Tongue (tissue), 2 donors: Measurements from ENCODE around the gene IFIT1B. TPM values are rescaled to one million over a fixed set of nuclear protein-coding genes. Genes with fewer than 3 reads are reported as not detected.
"Not testable (repeated sequence)": the region's sequence is repeated elsewhere in the genome, so short reads cannot be mapped to it uniquely, and the experiment has no call there.

ENCODE experiments used
- DNase-seq: peaks from one replicate; pipeline ENCODE4 v3.0.0-alpha.2; 2015
- total RNA-seq: library from RNA; depleted of rRNA; stranded (reverse); fragments of >200 nt; gene quantifications from one replicate; pipeline ENCODE4 v1.2.3, GENCODE V29; 2014

The IFIT1B gene
- total RNA-seq, 1 donor from 2014 or later, result 0.92 TPM

- DNase-seq, result no peak
Observed at GRCh38 chr10:89382757-89383156, 4.9 kb downstream of the IFIT1B start.

DNA sequence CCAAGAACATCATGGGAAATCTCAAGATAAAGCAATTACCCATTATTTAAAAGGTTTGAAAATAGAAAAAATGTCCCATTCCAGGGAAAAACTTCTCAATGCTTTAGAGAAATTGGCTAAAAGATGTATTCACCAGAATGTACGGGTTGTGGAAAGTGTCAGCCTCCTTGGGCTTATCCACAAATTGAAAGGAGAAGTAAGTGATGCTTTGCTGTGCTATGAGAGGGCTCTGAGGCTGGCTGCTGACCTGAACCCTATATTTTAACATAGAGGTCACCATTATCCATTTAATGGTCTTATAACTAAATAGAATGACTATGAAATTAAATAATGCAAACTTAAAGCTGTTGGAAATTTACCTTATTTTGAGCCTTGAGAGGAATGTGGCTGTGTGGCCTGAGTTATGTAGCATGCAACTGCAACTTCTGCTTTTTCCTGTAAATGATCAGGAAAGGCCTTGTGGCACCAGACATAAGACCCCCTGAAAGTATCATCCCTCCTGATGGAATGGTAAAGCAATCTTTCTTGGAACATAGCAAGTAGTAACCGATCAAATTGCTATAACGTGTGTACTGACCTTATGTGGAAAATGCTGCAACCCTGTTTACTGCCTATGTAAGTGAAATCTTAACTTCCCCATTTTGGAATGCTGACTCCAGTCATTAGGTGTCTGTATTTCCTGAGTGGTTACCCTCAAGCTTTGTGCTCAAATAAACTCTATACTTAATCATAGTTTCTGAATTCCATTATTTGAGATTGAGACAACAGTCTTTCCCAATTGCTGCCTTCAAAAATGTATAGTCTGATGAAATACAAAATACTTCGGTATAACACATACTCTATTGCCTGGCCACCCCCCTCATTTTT lies 6.9 kb downstream of the IFIT1B start:
- DNase-seq, result no peak

- no peak for DNase-seq
Observed at GRCh38 chr10:89388806-89389205, 10.9 kb downstream of the IFIT1B start.

DNA sequence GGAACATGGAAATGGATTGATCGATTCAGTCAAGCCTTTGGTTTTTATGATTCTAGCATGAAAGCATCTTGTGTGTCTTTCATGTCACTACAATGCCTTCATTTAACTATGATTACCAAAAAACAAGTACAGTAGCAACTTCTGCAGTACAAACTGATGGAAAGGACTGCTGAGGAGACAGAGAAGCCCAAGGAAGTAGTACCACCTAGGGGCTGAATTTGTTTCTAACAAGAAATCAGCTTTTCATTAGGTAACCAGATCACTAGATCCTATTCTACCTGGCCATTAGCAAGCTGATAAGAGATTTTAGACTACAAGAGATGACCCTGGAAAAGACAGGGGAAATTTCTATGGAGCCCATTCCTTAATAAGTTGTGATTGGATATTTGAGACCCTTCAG lies 11.4 kb downstream of the IFIT1B start:
- DNase-seq, result peak; percentile 47

DNA sequence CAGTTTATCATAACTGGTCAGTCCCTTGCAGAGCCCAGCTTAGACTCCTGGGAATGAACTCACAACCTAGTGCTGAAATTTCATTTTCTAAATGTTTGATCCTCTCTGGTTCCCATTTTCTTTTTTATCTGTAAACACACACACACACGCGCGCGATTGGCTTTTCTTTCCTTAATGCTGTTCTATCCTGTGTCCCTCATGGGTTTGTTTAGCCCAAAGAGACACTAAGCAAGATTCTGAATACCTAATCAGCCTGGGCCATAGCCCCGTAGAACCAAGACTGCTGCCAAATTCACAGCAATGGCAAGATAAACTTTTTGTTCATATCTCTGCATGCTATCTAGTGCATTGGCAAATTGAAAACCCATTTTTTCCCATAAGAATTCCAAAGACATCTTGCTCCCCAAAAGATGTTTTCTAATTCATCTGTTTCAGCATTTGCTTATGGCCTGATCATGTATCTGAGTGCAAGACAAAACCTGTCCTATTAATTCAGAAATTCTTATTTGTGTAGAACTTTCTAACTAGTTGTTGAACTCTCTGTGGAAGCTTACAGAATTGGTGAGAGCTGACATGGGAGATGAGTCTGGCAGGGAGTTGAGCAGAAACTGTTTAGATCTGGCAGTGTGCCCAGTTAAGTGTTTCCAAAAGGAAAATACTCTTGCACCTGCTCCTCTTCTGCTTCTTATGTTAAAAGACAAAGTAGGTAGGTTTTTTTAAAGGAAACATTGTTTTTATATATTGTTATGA lies 12.8 kb downstream of the IFIT1B start:
- peak; percentile 85 for DNase-seq

DNA sequence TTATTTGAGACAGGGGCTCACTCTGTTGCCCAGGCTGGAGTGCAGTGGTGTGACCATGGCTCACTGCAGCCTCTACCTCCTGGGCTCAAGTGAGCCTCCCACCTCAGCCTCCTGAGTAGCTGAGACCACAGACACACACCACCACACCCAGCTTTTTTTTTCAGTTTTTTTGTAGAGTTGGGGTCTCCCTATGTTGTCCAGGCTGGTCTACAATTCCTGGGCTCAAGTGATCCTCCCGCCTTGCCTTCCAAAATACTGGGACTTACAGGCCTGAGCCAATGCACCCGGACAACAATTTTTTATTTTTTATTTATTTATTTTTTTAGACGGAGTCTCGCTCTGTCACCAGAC lies 13.3 kb downstream of the IFIT1B start:
- DNase-seq, result not testable (repeated sequence)

DNA sequence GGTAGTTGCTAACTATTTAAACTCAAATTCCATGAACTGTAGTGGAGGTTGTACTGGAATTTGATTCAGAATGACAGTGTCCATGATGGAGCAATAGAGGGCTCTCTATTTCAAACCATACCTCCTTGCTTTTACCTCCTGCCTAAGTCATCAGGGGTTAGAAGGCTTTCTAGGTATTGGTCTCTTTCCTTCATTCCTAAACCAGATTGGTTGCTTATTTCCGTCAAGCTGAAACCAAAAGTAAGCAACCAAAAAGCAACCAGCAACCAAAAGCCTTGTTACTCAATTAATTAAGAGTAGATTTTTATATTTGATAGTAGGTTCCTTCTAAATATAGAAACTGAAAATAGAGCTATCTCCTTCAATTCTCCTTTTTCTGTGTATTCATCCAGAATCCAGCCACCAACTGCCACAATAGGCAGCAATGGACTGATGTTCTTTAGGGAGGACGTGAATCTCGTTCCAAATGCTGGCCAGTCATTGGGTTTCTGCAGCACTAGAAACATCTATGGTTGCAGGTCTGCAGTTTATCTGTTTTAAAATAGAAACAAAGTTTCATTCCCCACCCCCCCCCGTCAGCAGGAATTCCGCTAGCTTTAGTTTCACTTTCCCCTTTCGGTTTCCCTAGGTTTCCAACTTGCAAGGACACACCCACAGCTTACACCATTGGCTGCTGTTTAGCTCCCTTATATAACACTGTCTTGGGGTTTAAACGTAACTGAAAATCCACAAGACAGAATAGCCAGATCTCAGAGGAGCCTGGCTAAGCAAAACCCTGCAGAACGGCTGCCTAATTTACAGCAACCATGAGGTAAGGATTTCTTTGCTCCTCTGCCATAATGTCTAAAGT lies 14.3 kb downstream of the IFIT1B start, which contains the start of gene IFIT1:
Gene IFIT1 (plus strand): TSS at position 717 of the 850 bp plus-strand sequence. CDS start 90 bp downstream, at position 807.
- DNase-seq, result peak; percentile 93

GRCh38 chr10:89392974-89393373 lies 15.1 kb downstream of the IFIT1B start:
- DNase-seq, result peak; percentile 44

DNA sequence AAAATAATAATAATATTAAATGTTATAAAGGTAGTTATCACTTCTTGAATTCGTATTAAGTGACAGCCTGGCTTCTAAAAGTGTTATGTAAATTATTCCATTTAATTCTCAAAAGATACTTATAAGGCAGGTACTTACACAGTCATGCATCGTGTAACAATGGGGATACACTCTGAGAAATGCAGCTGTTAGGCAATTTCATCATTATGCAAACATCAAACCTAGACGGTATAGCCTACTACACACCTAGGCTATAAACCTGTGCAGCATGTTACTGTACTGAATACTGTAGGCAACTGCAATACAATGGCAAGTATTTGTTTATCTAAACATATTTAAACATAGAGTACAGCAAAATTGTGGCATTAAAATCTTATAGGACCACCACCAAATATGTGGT lies 16.0 kb downstream of the IFIT1B start:
- no peak for DNase-seq

DNA sequence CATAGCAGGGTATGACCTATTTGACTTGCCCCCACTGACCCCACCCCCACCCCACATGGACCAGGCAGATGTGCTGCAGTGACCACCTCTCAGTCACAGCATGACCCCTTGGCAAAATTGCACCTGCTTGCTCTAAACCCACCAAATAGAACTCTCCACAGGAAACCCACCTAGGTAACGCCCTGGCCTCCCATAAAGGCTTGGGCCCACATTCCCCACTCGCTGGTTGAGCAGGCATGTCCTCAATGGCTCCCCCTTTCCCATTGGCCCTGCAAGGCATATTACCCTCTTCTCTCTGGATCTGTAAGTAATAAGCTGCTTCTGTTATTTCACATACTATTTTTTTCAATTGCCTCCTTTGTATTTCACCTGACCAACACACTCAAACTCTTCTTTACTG lies 17.3 kb downstream of the IFIT1B start:
- no peak for DNase-seq

GRCh38 chr10:89398003-89398749 lies 20.3 kb downstream of the IFIT1B start:
- DNase-seq, result peak; percentile 52

- no peak for DNase-seq
Observed at GRCh38 chr10:89399956-89400355, 22.1 kb downstream of the IFIT1B start.

DNA sequence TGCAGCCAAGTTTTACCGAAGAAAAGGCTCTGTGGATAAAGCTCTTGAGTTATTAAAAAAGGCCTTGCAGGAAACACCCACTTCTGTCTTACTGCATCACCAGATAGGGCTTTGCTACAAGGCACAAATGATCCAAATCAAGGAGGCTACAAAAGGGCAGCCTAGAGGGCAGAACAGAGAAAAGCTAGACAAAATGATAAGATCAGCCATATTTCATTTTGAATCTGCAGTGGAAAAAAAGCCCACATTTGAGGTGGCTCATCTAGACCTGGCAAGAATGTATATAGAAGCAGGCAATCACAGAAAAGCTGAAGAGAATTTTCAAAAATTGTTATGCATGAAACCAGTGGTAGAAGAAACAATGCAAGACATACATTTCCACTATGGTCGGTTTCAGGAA lies 25.2 kb downstream of the IFIT1B start:
- DNase-seq, result no peak

- no peak for DNase-seq
Observed at GRCh38 chr10:89404104-89405047, 26.5 kb downstream of the IFIT1B start.

DNA sequence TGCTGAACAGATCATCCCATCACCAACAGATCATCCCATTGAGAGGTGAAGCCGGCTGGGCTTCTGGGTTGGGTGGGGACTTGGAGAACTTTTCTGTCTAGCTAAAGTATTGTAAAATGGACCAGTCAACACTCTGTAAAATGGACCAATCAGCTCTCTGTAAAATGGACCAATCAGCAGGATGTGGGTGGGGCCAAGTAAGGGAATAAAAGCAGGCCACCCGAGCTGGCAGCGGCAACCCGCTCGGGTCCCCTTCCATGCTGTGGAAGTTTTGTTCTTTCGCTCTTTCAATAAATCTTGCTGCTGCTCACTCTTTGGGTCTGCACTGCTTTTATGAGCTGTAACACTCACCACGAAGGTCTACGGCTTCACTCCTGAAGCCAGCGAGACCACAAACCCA lies 28.3 kb downstream of the IFIT1B start:
- not testable (repeated sequence) for DNase-seq

DNA sequence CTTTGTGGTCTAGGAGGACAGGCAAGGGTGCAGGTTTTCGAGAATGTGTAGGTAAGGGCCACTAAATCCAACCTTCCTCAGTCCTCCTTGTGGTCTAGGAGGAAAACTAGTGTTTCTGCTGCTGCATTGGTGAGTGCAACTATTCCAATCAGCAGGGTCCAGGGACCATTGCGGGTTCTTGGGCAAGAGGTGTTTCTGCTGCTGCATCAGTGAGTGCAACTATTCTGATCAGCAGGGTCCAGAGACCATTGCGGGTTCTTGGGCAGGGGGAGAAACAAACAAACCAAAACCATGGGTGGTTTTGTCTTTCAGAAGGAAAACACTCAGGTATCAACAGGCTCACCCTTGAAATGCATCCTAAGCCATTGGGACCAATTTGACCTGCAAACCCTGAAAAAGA lies 29.9 kb downstream of the IFIT1B start:
- DNase-seq, result not testable (repeated sequence)

DNA sequence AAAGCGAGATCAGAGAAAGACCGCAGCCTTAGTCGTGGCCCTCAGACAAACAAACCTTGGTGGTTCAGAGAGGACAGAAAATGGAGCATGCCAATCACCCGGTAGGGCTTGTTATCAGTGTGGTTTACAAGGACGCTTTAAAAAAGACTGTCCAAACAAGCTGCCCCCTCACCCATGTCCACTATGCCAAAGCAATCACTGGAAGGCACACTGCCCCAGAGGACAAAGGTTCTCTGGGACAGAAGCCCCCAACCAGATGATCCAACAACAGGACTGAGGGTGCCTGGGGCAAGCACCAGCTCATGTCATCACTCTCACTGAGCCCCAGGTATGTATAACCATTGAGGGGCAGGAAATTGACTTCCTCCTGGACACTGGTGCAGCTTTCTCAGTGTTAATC lies 31.4 kb downstream of the IFIT1B start:
- DNase-seq, result not testable (repeated sequence)

DNA sequence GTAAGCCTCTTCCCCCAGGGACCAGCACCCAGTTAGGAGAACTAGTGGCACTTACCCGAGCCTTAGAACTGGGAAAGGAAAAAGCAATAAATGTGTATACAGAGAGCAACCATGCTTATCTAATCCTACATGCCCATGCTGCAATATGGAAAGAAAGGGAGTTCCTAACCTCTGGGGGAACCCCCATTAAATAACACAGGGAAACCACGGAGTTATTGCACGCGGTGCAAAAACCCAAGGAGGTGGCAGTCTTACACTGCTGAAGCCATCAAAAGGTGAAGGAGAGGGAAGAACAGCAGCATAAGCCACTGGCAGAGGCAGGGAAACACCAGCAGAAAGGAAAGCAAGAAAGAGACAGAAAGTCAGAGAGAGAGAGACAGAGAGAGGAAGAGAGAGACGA lies 32.7 kb downstream of the IFIT1B start:
- not testable (repeated sequence) for DNase-seq

GRCh38 chr10:89411135-89411534 lies 33.3 kb downstream of the IFIT1B start:
- DNase-seq, result not testable (repeated sequence)

GRCh38 chr10:89412276-89412675 lies 34.4 kb downstream of the IFIT1B start:
- not testable (repeated sequence) for DNase-seq
